ENCODE data around the gene NSD1.

GRCh38 chr5:177092178-177093081 is 41.1 kb upstream of the NSD1 start:
- no peak for TF ChIP-seq CTCF (IDR thresholded peaks at IDR 0.05 in 2 of 3, conservative IDR thresholded peaks at IDR 0.05 in 1 of 3; ENCODE audit: borderline replicate concordance in 1 of 3, insufficient read depth in 1 of 3, low read depth in 2 of 3, low read length in 2 of 3)
- no peak for TF ChIP-seq POLR2AphosphoS5 (IDR thresholded peaks at IDR 0.05; ENCODE audit: low read depth, low read length)

Measured in HCT116 (cell line).